ENCODE data around the gene SUFU. TPM values are rescaled to one million over a fixed set of nuclear protein-coding genes. Genes with fewer than 3 reads are reported as not detected.

Gene SUFU
- total RNA-seq (2021), result 11.6 to 13.1 TPM (median 12.8 TPM) in 3 replicates
- Bru-seq, nascent RNA, result percentile 51 among the genes with signal in this experiment
- long read RNA-seq, experiment 1, full-length matches to known transcripts, result 27 of 62 reads
- long read RNA-seq, experiment 1, partial matches to known transcripts, result 15 of 62 reads
- long read RNA-seq, experiment 1, other reads (novel, unspliced or antisense), result 20 of 62 reads
- long read RNA-seq, experiment 2, full-length matches to known transcripts, result 5 of 18 reads
- long read RNA-seq, experiment 2, partial matches to known transcripts, result 11 of 18 reads
- long read RNA-seq, experiment 2, other reads (novel, unspliced or antisense), result 2 of 18 reads
- long read RNA-seq, experiment 3, partial matches to known transcripts, result 0 of 1 reads
- long read RNA-seq, experiment 3, other reads (novel, unspliced or antisense), result 1 of 1 reads

- H3K9me3 Mint-ChIP-seq, result no peaks in the 10 kb centered on the region
- H3K36me3 Mint-ChIP-seq, result peaks cover 6% of the 10 kb centered on the region; the same call in 1 of the 2 replicates
- peaks cover 12% of the 10 kb centered on the region for H3K27me3 Mint-ChIP-seq (ENCODE audit: low read depth)
- H3K27ac Mint-ChIP-seq, result peak within 1 kb of the TSS; percentile 41; the same call in 1 of the 2 replicates
- peak within 1 kb of the TSS; percentile 95 for H3K4me3 Mint-ChIP-seq
- CTCF ChIA-PET, result interaction anchor here (0.5 to 3.6 kb wide), 58 partner anchors 10 to 881 kb away, joined by 3 to 163 read pairs (median 4); partner anchors contain the start of genes ARL3, C10orf95, CUEDC2 and FBXL15
- peak; percentile 98 for DNase-seq (ENCODE audit: low spot score)
- peaks cover 8% of the 10 kb centered on the region; the same call in 1 of the 2 replicates for H3K4me1 Mint-ChIP-seq
- POLR2A ChIA-PET, result interaction anchor here (0.7 to 1.7 kb wide), 4 partner anchors 52 to 210 kb away, joined by 3 to 4 read pairs (median 4); partner anchors contain the start of genes ARL3 and C10orf95
- ATAC-seq, result peak; percentile 74
- TF ChIP-seq STAT6 (CRISPR knock-in tag; conservative IDR thresholded peaks at IDR 0.05; ENCODE audit: low read depth) (no peak), ZNF512 (CRISPR knock-in tag; IDR thresholded peaks at IDR 0.05; ENCODE audit: borderline replicate concordance) (no peak), JAZF1 (CRISPR knock-in tag; IDR thresholded peaks at IDR 0.05) (no peak), ZMAT4 (CRISPR knock-in tag; IDR thresholded peaks at IDR 0.05) (no peak), ATF3 (CRISPR knock-in tag; conservative IDR thresholded peaks at IDR 0.05) (no peak), ATF1 (CRISPR knock-in tag; IDR thresholded peaks at IDR 0.05) (no peak), ZNF263 (CRISPR knock-in tag; IDR thresholded peaks at IDR 0.05; ENCODE audit: low read depth) (no peak), ZNF671 (CRISPR knock-in tag; IDR thresholded peaks at IDR 0.05) (no peak), MXD4 (CRISPR knock-in tag; IDR thresholded peaks at IDR 0.05; ENCODE audit: borderline replicate concordance) (no peak), ZNF281 (CRISPR knock-in tag; IDR thresholded peaks at IDR 0.05) (peak; percentile 41; the same call in 1 of the 2 replicates), IRF2 (CRISPR knock-in tag; IDR thresholded peaks at IDR 0.05; ENCODE audit: borderline replicate concordance, low read depth) (no peak), SP1 (CRISPR knock-in tag; conservative IDR thresholded peaks at IDR 0.05) (peak; percentile 81), SMAD3 (CRISPR knock-in tag; IDR thresholded peaks at IDR 0.05; ENCODE audit: borderline replicate concordance) (peak; percentile 23; the same call in 1 of the 2 replicates), ZSCAN18 (CRISPR knock-in tag; IDR thresholded peaks at IDR 0.05) (no peak), NR3C1 (CRISPR knock-in tag; conservative IDR thresholded peaks at IDR 0.05; ENCODE audit: low read depth) (no peak), ERG (CRISPR knock-in tag; IDR thresholded peaks at IDR 0.05) (no peak), NFYB (CRISPR knock-in tag; conservative IDR thresholded peaks at IDR 0.05; ENCODE audit: low read depth) (peak; percentile 82), GABPB1 (CRISPR knock-in tag; IDR thresholded peaks at IDR 0.05) (0 out of 2 replicates have a peak, but pooled peaks have one; percentile 12), RORB (CRISPR knock-in tag; IDR thresholded peaks at IDR 0.05) (no peak), ESRRA (CRISPR knock-in tag; IDR thresholded peaks at IDR 0.05; ENCODE audit: borderline replicate concordance) (no peak), USF1 (CRISPR knock-in tag; IDR thresholded peaks at IDR 0.05) (no peak), MYBL2 (CRISPR knock-in tag; IDR thresholded peaks at IDR 0.05) (no peak), HMGA2 (CRISPR knock-in tag; IDR thresholded peaks at IDR 0.05) (no peak)
These were observed at the start of gene SUFU for GRCh38 chr10:102503264-102504178. TSS of gene SUFU (plus strand) at chr10:102503972. CDS start at chr10:102504153, 181 bp downstream.
